ENCODE measurements around the gene TPCN2. TPM values are rescaled to one million over a fixed set of nuclear protein-coding genes. Genes with fewer than 3 reads are reported as not detected.
"Not testable (repeated sequence)": the region's sequence is repeated elsewhere in the genome, so short reads cannot be mapped to it uniquely, and the experiment has no call there.

TPCN2 gene
- total RNA-seq, 1 experiment from 2014 or later: 28.9 TPM

DNA sequence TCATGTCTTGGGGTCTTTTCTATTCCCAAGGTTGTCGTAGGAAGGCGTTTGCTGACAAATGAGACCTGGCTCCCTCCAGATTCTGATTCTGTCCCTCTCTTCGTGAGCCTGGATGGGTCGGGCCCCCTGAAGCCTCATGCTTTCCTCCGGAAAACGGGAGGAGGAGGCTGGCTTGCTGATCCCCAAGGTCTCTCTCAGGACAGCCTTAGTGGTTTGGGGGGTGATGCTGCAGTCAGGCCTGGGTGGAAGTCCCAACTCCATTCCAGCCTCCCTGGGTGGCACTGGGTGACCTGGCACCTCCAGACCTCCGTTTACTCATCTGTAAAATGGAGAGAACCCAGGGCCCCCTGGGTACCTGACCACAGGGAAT lies 83.6 kb downstream of the TPCN2 start:
- H3K27ac ChIP-seq (ENCODE audit: low read depth, low read length, poor library complexity, severe bottlenecking): peak overlapping the region; percentile 91
- peaks cover 29% of the 10 kb centered on the region for H3K9me3 ChIP-seq (ENCODE audit: low read depth, low read length, poor library complexity, severe bottlenecking)
- no peak for DNase-seq (ENCODE audit: low spot score)
- H3K27me3 ChIP-seq (replicated peaks; ENCODE audit: insufficient read depth, low read depth, low read length, poor library complexity): no peaks in the 10 kb centered on the region
- H3K4me1 ChIP-seq (ENCODE audit: insufficient read depth, low read length, poor library complexity, severe bottlenecking): peaks cover 28% of the 10 kb centered on the region
- peaks cover 4% of the 10 kb centered on the region for H3K36me3 ChIP-seq (ENCODE audit: insufficient read depth, low read length, poor library complexity, severe bottlenecking)
- H3K4me3 ChIP-seq (ENCODE audit: low read depth, low read length, poor library complexity, severe bottlenecking): no peak overlapping the region
- CTCF ChIA-PET: interaction anchor here (0.6 to 1.6 kb wide), 13 partner anchors 7 to 538 kb away, joined by 3 to 7 read pairs (median 5); no protein-coding TSS in a partner anchor
- intact Hi-C loops (cut with micrococcal nuclease; ENCODE audit: unreplicated experiment): loop anchor here (5.0 kb wide), 1 partner anchor 75 kb away; no protein-coding TSS in a partner anchor
- POLR2A ChIA-PET (ENCODE audit: low non-redundant PET): no interaction called here
- TF ChIP-seq, protein P1, sequence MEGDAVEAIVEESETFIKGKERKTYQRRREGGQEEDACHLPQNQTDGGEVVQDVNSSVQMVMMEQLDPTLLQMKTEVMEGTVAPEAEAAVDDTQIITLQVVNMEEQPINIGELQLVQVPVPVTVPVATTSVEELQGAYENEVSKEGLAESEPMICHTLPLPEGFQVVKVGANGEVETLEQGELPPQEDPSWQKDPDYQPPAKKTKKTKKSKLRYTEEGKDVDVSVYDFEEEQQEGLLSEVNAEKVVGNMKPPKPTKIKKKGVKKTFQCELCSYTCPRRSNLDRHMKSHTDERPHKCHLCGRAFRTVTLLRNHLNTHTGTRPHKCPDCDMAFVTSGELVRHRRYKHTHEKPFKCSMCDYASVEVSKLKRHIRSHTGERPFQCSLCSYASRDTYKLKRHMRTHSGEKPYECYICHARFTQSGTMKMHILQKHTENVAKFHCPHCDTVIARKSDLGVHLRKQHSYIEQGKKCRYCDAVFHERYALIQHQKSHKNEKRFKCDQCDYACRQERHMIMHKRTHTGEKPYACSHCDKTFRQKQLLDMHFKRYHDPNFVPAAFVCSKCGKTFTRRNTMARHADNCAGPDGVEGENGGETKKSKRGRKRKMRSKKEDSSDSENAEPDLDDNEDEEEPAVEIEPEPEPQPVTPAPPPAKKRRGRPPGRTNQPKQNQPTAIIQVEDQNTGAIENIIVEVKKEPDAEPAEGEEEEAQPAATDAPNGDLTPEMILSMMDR (conservative IDR thresholded peaks at IDR 0.05; ENCODE audit: low read depth, low read length): no peak
- no peak for TF ChIP-seq EZH2 (IDR thresholded peaks at IDR 0.05; ENCODE audit: borderline replicate concordance, low read depth, low read length, poor library complexity, severe bottlenecking)
- BruUV-seq (replicated peaks): no TSS peak

DNA sequence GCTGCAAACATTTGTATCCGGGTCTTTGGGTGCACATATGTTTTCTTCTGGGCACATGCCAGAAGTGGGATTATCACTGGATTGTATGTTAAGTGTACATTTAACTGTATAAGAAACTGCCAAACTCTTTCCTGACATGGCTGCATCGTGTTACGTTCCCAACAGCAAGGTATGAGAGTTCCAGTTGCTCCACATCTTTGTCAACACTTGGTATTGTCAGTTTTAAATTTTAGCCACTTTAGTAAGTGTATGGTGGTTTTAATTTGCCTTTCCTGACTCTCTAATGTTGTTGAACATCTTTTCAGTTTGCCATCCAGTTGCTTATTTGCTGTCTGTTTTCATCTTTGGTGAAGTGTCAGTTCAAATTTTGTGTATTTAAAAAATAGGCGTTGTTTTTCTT lies 84.5 kb downstream of the TPCN2 start:
- TF ChIP-seq, protein P1 (conservative IDR thresholded peaks at IDR 0.05; ENCODE audit: low read depth, low read length): no peak
- TF ChIP-seq EZH2 (IDR thresholded peaks at IDR 0.05; ENCODE audit: borderline replicate concordance, low read depth, low read length, poor library complexity, severe bottlenecking): no peak
- intact Hi-C loops (cut with micrococcal nuclease; ENCODE audit: unreplicated experiment): loop anchor here (5.0 kb wide), 1 partner anchor 74 kb away; no protein-coding TSS in a partner anchor
- ChIA-PET CTCF (no interaction called here), POLR2A (ENCODE audit: low non-redundant PET) (no interaction called here)
- no peak overlapping the region for H3K27ac ChIP-seq (ENCODE audit: low read depth, low read length, poor library complexity, severe bottlenecking)
- H3K36me3 ChIP-seq (ENCODE audit: insufficient read depth, low read length, poor library complexity, severe bottlenecking): no peaks in the 10 kb centered on the region
- peaks cover 28% of the 10 kb centered on the region for H3K4me1 ChIP-seq (ENCODE audit: insufficient read depth, low read length, poor library complexity, severe bottlenecking)
- no peak overlapping the region for H3K4me3 ChIP-seq (ENCODE audit: low read depth, low read length, poor library complexity, severe bottlenecking)
- no peak for DNase-seq (ENCODE audit: low spot score)
- H3K9me3 ChIP-seq (ENCODE audit: low read depth, low read length, poor library complexity, severe bottlenecking): peaks cover 23% of the 10 kb centered on the region
- no peaks in the 10 kb centered on the region for H3K27me3 ChIP-seq (replicated peaks; ENCODE audit: insufficient read depth, low read depth, low read length, poor library complexity)
- BruUV-seq (replicated peaks): no TSS peak

DNA sequence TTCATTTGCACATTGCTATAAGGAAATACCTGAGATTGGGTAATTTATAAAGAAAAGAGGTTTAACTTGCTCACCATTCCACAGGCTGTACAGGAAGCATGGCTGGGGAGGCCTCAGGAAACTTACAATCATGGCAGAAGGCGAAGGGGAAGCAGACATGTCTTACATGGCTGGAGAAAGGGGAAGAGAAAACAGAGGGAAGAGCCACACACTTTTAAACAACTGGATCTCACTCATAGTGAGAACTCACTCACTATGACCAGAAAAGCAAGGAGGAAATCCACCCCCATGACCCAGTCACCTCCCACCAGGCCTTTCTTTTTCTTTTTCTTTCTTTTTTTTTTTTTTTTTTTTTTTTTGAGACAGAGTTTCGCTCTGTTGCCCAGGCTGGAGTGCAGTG lies 85.5 kb downstream of the TPCN2 start:
- H3K36me3 ChIP-seq (ENCODE audit: insufficient read depth, low read length, poor library complexity, severe bottlenecking); H3K4me3 ChIP-seq (ENCODE audit: low read depth, low read length, poor library complexity, severe bottlenecking); BruUV-seq (replicated peaks); DNase-seq (ENCODE audit: low spot score); CTCF ChIA-PET; H3K27me3 ChIP-seq (replicated peaks; ENCODE audit: insufficient read depth, low read depth, low read length, poor library complexity); H3K27ac ChIP-seq (ENCODE audit: low read depth, low read length, poor library complexity, severe bottlenecking): not testable (repeated sequence)
- Histone ChIP-seq H3K4me1 (ENCODE audit: insufficient read depth, low read length, poor library complexity, severe bottlenecking) (peaks cover 28% of the 10 kb centered on the region), H3K9me3 (ENCODE audit: low read depth, low read length, poor library complexity, severe bottlenecking) (peaks cover 14% of the 10 kb centered on the region)
- POLR2A ChIA-PET (ENCODE audit: low non-redundant PET): interaction anchor here (0.5 kb wide), 2 partner anchors 72 to 228 kb away, joined by 4 to 7 read pairs; no protein-coding TSS in a partner anchor
- intact Hi-C loops (cut with micrococcal nuclease; ENCODE audit: unreplicated experiment): loop anchor here (5.0 kb wide), 1 partner anchor 73 kb away; no protein-coding TSS in a partner anchor

GRCh38 chr11:69134957-69135356 lies 86.2 kb downstream of the TPCN2 start:
- H3K4me3 ChIP-seq (ENCODE audit: low read depth, low read length, poor library complexity, severe bottlenecking): no peak overlapping the region
- BruUV-seq (replicated peaks): no TSS peak
- intact Hi-C loops (cut with micrococcal nuclease; ENCODE audit: unreplicated experiment): loop anchor here (5.0 kb wide), 1 partner anchor 72 kb away; no protein-coding TSS in a partner anchor
- H3K4me1 ChIP-seq (ENCODE audit: insufficient read depth, low read length, poor library complexity, severe bottlenecking): peaks cover 25% of the 10 kb centered on the region
- ChIA-PET POLR2A (ENCODE audit: low non-redundant PET) (no interaction called here), CTCF (no interaction called here)
- H3K9me3 ChIP-seq (ENCODE audit: low read depth, low read length, poor library complexity, severe bottlenecking): peaks cover 13% of the 10 kb centered on the region
- TF ChIP-seq, protein P1 (conservative IDR thresholded peaks at IDR 0.05; ENCODE audit: low read depth, low read length): no peak
- TF ChIP-seq EZH2 (IDR thresholded peaks at IDR 0.05; ENCODE audit: borderline replicate concordance, low read depth, low read length, poor library complexity, severe bottlenecking): no peak
- no peaks in the 10 kb centered on the region for H3K27me3 ChIP-seq (replicated peaks; ENCODE audit: insufficient read depth, low read depth, low read length, poor library complexity)
- H3K27ac ChIP-seq (ENCODE audit: low read depth, low read length, poor library complexity, severe bottlenecking): no peak overlapping the region
- no peaks in the 10 kb centered on the region for H3K36me3 ChIP-seq (ENCODE audit: insufficient read depth, low read length, poor library complexity, severe bottlenecking)
- no peak for DNase-seq (ENCODE audit: low spot score)

Data from A673 (cell line).